Measurements from ENCODE around the gene ATG7. TPM values are rescaled to one million over a fixed set of nuclear protein-coding genes. Genes with fewer than 3 reads are reported as not detected.

Gene ATG7
- total RNA-seq, 4 donors from 2014 or later = 45.8 to 85.3 (median 67.3) TPM

DNA sequence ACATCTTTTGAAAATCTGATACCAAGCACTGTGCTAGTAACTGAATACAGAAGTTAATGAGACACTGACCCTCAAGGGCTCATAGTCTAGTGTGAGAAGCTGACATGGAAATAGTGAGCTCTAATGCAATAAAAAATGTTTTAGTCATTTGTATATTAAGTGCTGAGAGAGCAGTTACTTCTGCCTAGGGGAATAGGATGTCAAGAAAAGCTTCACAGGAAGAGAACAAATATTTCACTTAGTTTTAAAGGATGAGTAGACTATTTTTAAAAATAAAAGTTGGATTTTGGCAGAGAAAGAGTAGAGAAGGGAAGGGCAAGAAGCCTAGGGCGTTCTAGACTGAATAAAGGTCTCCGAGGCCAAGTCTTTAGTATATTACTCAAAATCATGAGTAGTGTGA lies 158.4 kb downstream of the ATG7 start:
- Histone ChIP-seq H3K9me3 (no peaks in the 10 kb centered on the region), H3K4me1 (peaks cover 4 to 20% of the 10 kb centered on the region in 2 donors), H3K4me3 (replicated peaks in 1 of 3) (no peak overlapping the region), H3K36me3 (no peaks in the 10 kb centered on the region), H3K27ac (no peak overlapping the region), H3K27me3 (no peaks in the 10 kb centered on the region)
- intact Hi-C loops (cut with DNase I) = no loop called here
- TF ChIP-seq CTCF (IDR thresholded peaks at IDR 0.05) = no peak
- TF ChIP-seq POLR2A (IDR thresholded peaks at IDR 0.05) = no peak
- 81 to 87% methylated on average over 2 of the region's 2 CpGs for WGBS, 2 donors
- DNase-seq = no peak

DNA sequence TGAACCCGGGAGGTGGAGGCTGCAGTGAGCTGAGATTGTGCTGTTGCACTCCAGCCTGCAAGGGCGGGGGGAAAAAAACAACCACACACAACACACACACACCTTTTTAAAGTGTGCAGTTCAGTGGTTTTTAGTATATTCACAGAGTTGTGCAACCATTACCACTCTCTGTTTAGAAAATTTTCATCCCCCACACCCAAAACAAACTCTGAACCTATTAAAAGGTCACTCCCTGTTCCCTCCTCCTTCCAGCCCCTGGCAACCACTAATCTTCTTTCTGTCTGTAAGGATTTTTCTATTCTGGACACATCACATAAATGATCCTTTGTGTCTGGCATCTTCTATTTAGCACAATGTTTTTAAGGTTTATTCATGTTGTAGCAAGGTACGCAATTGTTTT lies 159.1 kb downstream of the ATG7 start:
- peaks cover 4 to 20% of the 10 kb centered on the region in 2 donors for H3K4me1 ChIP-seq
- intact Hi-C loops (cut with DNase I) = no loop called here
- H3K27ac ChIP-seq = no peak overlapping the region

GRCh38 chr3:11434017-11434526 lies 161.9 kb downstream of the ATG7 start:
- no peaks in the 10 kb centered on the region for H3K36me3 ChIP-seq
- peaks cover 4 to 20% of the 10 kb centered on the region in 2 donors for H3K4me1 ChIP-seq
- 64 to 67% methylated on average over 3 of the region's 3 CpGs for WGBS, 2 donors
- H3K4me3 ChIP-seq (replicated peaks in 1 of 3) = no peak overlapping the region
- intact Hi-C loops (cut with DNase I) = no loop called here
- H3K9me3 ChIP-seq = no peaks in the 10 kb centered on the region
- TF ChIP-seq POLR2A (IDR thresholded peaks at IDR 0.05) = no peak
- H3K27ac ChIP-seq = peak overlapping the region in 2 of 3 donors; percentile 44 to 58
- H3K27me3 ChIP-seq = no peaks in the 10 kb centered on the region
- peak; percentile 8 to 12 for DNase-seq

More for the DNA sequence above, 159.1 kb downstream of the ATG7 start:
- Histone ChIP-seq H3K9me3 (no peaks in the 10 kb centered on the region), H3K27me3 (no peaks in the 10 kb centered on the region), H3K36me3 (no peaks in the 10 kb centered on the region), H3K4me3 (replicated peaks in 1 of 3) (no peak overlapping the region)
- 93 to 99% methylated on average over 3 of the region's 3 CpGs for WGBS, 2 donors
- TF ChIP-seq CTCF (IDR thresholded peaks at IDR 0.05) (no peak), POLR2A (IDR thresholded peaks at IDR 0.05) (no peak)
- DNase-seq = no peak

- DNase-seq = no peak
- no peaks in the 10 kb centered on the region for H3K9me3 ChIP-seq
- peaks cover 4 to 20% of the 10 kb centered on the region in 2 donors for H3K4me1 ChIP-seq
Observed at GRCh38 chr3:11434563-11435096, 162.4 kb downstream of the ATG7 start.

DNA sequence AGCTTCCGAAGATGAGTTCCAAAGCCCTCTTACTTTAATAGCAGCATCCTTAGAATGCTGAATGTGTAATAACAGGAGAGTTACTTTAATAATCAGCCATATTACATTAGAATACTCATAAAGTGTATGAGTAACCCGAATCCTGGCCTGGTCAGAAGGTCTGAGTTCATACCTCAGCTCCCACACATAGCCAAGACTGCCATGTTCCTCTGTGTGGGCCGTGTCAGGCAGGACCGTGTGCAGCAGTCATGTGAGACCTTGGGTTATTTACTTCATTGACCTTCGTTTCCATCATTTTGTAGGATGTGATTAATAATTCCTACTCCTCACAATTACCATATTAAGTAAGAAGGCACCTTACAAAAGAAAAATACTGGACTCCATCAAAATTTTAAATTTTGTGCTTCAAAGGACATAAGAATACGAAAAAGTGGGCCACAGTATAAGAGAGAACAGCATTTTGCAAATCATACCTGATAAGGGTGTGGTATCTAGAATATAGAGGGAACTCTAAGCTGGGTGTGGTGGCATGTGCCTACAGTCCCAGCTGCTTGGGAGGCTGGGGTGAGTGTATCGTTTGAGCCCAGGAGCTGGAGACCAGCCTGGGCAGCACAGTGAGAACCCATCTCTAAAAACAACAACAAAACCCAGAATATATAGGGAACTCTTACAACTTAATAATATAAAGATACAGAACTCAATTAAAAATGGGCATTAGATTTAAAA lies 163.4 kb downstream of the ATG7 start:
- no peaks in the 10 kb centered on the region for H3K9me3 ChIP-seq
- DNase-seq = no peak
- TF ChIP-seq CTCF (IDR thresholded peaks at IDR 0.05) = no peak
- no peak for TF ChIP-seq POLR2A (IDR thresholded peaks at IDR 0.05)
- no peaks in the 10 kb centered on the region for H3K27me3 ChIP-seq
- no peak overlapping the region for H3K27ac ChIP-seq
- H3K4me1 ChIP-seq = peaks cover 4 to 20% of the 10 kb centered on the region in 2 donors
- WGBS, 2 donors = 94 to 98% methylated on average over 7 of the region's 7 CpGs
- intact Hi-C loops (cut with DNase I) = no loop called here
- H3K4me3 ChIP-seq (replicated peaks in 1 of 3) = no peak overlapping the region
- no peaks in the 10 kb centered on the region for H3K36me3 ChIP-seq

More at GRCh38 chr3:11434563-11435096, 162.4 kb downstream of the ATG7 start:
- no peak overlapping the region for H3K4me3 ChIP-seq (replicated peaks in 1 of 3)
- intact Hi-C loops (cut with DNase I) = no loop called here
- TF ChIP-seq POLR2A (IDR thresholded peaks at IDR 0.05) (no peak), CTCF (IDR thresholded peaks at IDR 0.05) (no peak)
- H3K36me3 ChIP-seq = no peaks in the 10 kb centered on the region
- peak overlapping the region in 2 of 3 donors; percentile 44 to 58 for H3K27ac ChIP-seq
- WGBS, 2 donors = 62 to 74% methylated on average over 6 of the region's 6 CpGs
- H3K27me3 ChIP-seq = no peaks in the 10 kb centered on the region

Data from thyroid gland (tissue), 4 donors.